ENCODE data around the gene STRBP.

STRBP gene

DNA sequence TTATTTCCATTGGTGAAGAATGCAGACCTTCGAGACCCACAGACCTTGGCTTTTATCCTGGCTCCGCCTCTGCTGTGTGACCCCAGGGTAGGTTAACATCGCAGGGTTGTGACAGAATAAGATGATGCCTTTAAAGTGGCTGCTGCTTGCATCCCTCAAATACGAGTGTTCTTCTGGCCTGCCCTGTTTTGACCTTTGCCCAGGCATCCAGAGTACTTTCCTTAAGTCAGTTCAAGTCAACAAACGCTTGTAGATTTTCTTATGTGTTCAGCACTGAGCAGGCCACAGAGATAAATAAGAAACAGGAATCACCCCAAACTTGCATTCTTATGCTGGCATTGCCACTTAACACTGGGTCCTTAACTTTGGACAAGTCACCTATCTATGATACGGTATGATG is 184.7 kb downstream of the STRBP start:
- TF ChIP-seq POLR2AphosphoS5 (IDR thresholded peaks at IDR 0.05; ENCODE audit: low read depth, low read length) (no peak), SIN3A (IDR thresholded peaks at IDR 0.05; ENCODE audit: borderline replicate concordance, insufficient read depth, low read length) (no peak), TAF1 (IDR thresholded peaks at IDR 0.05; ENCODE audit: borderline replicate concordance, insufficient read depth, low read length) (no peak), FOXP2 (optimal IDR thresholded peaks at IDR 0.05; ENCODE audit: borderline replicate concordance, extremely low read depth, extremely low read length, insufficient read depth) (no peak), REST (IDR thresholded peaks at IDR 0.05; ENCODE audit: insufficient read depth in 1 of 2, low read depth in 2 of 2, low read length in 2 of 2) (no peak)

- TF ChIP-seq TAF1 (IDR thresholded peaks at IDR 0.05; ENCODE audit: borderline replicate concordance, insufficient read depth, low read length) = no peak
- no peak for TF ChIP-seq POLR2AphosphoS5 (IDR thresholded peaks at IDR 0.05; ENCODE audit: low read depth, low read length)
- no peak for TF ChIP-seq SIN3A (IDR thresholded peaks at IDR 0.05; ENCODE audit: borderline replicate concordance, insufficient read depth, low read length)
- TF ChIP-seq FOXP2 (optimal IDR thresholded peaks at IDR 0.05; ENCODE audit: borderline replicate concordance, extremely low read depth, extremely low read length, insufficient read depth) = no peak
- TF ChIP-seq REST (IDR thresholded peaks at IDR 0.05; ENCODE audit: insufficient read depth in 1 of 2, low read depth in 2 of 2, low read length in 2 of 2) = no peak
These were observed 186.6 kb downstream of the STRBP start for GRCh38 chr9:123081824-123082223.

DNA sequence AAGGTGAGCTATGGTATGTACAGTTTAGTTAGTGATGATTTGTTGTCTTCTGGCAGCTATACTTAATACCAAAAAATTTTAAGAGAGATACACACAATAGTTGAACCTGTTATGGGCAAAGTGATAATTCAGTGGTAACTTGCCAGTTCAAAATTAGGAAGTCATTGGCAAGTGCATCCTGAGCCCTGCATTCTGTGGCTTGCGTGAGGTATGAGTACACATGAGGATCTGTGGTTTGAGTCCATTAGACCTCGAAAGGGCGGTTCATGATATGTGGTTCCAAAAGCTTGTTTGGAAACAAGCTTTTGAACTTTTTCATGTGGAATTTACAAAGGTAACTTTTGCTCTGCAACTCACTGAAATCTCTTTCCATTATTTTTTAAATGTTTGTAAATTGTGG is 187.9 kb downstream of the STRBP start:
- TF ChIP-seq REST (IDR thresholded peaks at IDR 0.05; ENCODE audit: insufficient read depth in 1 of 2, low read depth in 2 of 2, low read length in 2 of 2) (no peak), SIN3A (IDR thresholded peaks at IDR 0.05; ENCODE audit: borderline replicate concordance, insufficient read depth, low read length) (no peak), FOXP2 (optimal IDR thresholded peaks at IDR 0.05; ENCODE audit: borderline replicate concordance, extremely low read depth, extremely low read length, insufficient read depth) (no peak), POLR2AphosphoS5 (IDR thresholded peaks at IDR 0.05; ENCODE audit: low read depth, low read length) (no peak), TAF1 (IDR thresholded peaks at IDR 0.05; ENCODE audit: borderline replicate concordance, insufficient read depth, low read length) (no peak)

DNA sequence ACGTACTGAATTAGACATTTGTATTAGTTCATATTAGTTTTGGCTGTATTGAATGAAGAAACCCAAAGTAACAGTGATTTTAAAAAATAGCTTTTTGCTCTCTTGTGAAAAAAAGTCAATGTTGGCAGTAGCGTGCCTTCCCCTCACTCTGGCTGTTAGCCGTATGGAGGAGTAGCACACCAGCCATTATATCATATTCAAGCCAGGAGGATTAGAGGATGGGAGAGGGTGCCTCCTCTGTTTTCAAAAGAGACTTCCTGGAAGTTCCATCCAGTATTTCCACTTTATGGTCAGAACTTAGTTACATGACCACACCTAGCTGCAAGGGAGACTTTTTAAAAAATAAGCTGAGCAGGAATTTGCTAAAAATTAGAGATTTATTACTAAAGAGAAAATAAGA is 193.8 kb downstream of the STRBP start:
- TF ChIP-seq TAF1 (IDR thresholded peaks at IDR 0.05; ENCODE audit: borderline replicate concordance, insufficient read depth, low read length) (no peak), FOXP2 (optimal IDR thresholded peaks at IDR 0.05; ENCODE audit: borderline replicate concordance, extremely low read depth, extremely low read length, insufficient read depth) (no peak), REST (IDR thresholded peaks at IDR 0.05; ENCODE audit: insufficient read depth in 1 of 2, low read depth in 2 of 2, low read length in 2 of 2) (no peak), SIN3A (IDR thresholded peaks at IDR 0.05; ENCODE audit: borderline replicate concordance, insufficient read depth, low read length) (no peak), POLR2AphosphoS5 (IDR thresholded peaks at IDR 0.05; ENCODE audit: low read depth, low read length) (no peak)

DNA sequence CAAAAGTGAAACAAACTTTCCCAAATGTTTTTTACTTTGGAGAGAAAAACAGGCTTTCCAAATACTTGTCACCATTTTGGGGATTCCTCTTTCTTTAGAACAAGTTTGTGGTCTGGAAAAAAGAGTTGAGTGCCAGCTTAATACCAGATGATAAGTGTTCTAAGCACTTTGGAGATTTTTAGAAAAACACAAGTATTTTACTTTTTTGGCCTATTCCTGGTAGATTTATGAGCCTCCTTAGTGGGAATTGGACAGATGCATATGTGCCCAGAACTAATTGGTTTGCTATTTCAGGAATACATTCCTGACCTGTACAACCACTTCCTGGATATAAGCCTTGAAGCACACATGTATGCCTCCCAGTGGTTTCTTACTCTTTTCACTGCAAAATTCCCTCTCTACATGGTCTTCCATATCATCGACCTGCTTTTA is 194.4 kb downstream of the STRBP start:
- TF ChIP-seq TAF1 (IDR thresholded peaks at IDR 0.05; ENCODE audit: borderline replicate concordance, insufficient read depth, low read length) = no peak
- TF ChIP-seq REST (IDR thresholded peaks at IDR 0.05; ENCODE audit: insufficient read depth in 1 of 2, low read depth in 2 of 2, low read length in 2 of 2) = no peak

Data from PFSK-1 (cell line).